ENCODE measurements around the gene SLC16A14. TPM values are rescaled to one million over a fixed set of nuclear protein-coding genes. Genes with fewer than 3 reads are reported as not detected.
A peak's percentile ranks its signal among the peaks of the same experiment; 100 is the strongest.

The SLC16A14 gene
- total RNA-seq, 1 experiment from 2014 or later: 7.9 TPM

- H2AFZ ChIP-seq (ENCODE audit: low read depth, low read length, poor library complexity, severe bottlenecking): no peak overlapping the region
- no peak overlapping the region for H3K4me2 ChIP-seq (ENCODE audit: low read length)
- no peak overlapping the region for H3K9ac ChIP-seq (ENCODE audit: low read length)
- CTCF ChIA-PET: no interaction called here
- H3K27ac ChIP-seq (ENCODE audit: low read depth, low read length): no peak overlapping the region
- H3K9me3 ChIP-seq (ENCODE audit: control insufficient read depth in 1 of 2, insufficient read depth in 1 of 2, low read depth in 1 of 2, low read length in 2 of 2): no peaks in the 10 kb centered on the region
- RAD21 ChIA-PET (ENCODE audit: low non-redundant PET in 1 of 2, low total read pairs in 2 of 2, uncharacterized antibody in 2 of 2, unreplicated experiment in 2 of 2): no interaction called here
- DNase-seq (ENCODE audit: low read depth, low spot score): no peak
- H4K20me1 ChIP-seq (ENCODE audit: insufficient read depth): no peaks in the 10 kb centered on the region
- intact Hi-C loops (cut with micrococcal nuclease): no loop called here
- no peak overlapping the region for H3K4me3 ChIP-seq (replicated peaks in 1 of 2; ENCODE audit: low read depth in 1 of 2, low read length in 2 of 2)
- POLR2A ChIA-PET: no interaction called here
- H3K36me3 ChIP-seq (ENCODE audit: control insufficient read depth in 1 of 2, insufficient read depth in 2 of 2, low read length in 2 of 2): 0 out of 4 replicates have a peak, but pooled peaks cover 0 to 5% of the 10 kb centered on the region in 2 experiments
- no peaks in the 10 kb centered on the region for H3K9me2 ChIP-seq (ENCODE audit: insufficient read depth)
- H3K27me3 ChIP-seq (ENCODE audit: insufficient read depth, low read length): no peaks in the 10 kb centered on the region
- ATAC-seq: no peak
- no peak for TF ChIP-seq EZH2 (IDR thresholded peaks at IDR 0.05)
- TF ChIP-seq RAD21 (IDR thresholded peaks at IDR 0.05; ENCODE audit: low read depth): 0 out of 2 replicates have a peak, but pooled peaks have one; percentile 9
- BruUV-seq (replicated peaks): no TSS peak
- no peaks in the 10 kb centered on the region for H3K4me1 ChIP-seq (ENCODE audit: control insufficient read depth in 1 of 2, insufficient read depth in 2 of 2, low read length in 2 of 2)
- no peaks in the 10 kb centered on the region for H3K79me2 ChIP-seq (ENCODE audit: insufficient read depth, low read length)
These were observed 25.3 kb downstream of the SLC16A14 start for GRCh38 chr2:230043461-230043860.

DNA sequence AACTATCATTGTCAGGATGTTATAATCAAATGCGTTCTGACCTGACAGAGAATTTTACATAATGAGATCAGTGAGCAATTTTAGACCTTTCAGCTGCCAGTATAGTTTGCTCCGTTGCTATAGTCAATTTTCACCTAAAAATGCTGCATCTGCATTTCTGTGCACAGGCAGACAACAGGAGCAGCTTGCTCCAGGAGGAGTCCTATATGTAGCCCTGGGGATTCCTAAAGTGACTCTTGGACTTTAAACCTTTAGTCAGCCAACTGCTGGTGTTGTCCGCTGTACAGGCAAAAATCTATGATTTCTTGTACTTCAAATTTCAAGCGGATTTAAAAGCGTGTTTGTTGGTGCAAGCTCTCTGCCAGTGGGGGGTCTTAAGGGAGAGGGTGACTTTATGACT, 25.7 kb downstream of the SLC16A14 start:
- RAD21 ChIA-PET (ENCODE audit: low non-redundant PET in 1 of 2, low total read pairs in 2 of 2, uncharacterized antibody in 2 of 2, unreplicated experiment in 2 of 2): interaction anchor here in 1 of 2 experiments (0.5 kb wide), 1 partner anchor 9 kb away, joined by 3 read pairs; no protein-coding TSS in a partner anchor
- Histone ChIP-seq H3K27me3 (ENCODE audit: insufficient read depth, low read length) (no peaks in the 10 kb centered on the region), H3K9ac (ENCODE audit: low read length) (no peak overlapping the region), H3K27ac (ENCODE audit: low read depth, low read length) (no peak overlapping the region), H3K36me3 (ENCODE audit: control insufficient read depth in 1 of 2, insufficient read depth in 2 of 2, low read length in 2 of 2) (0 out of 4 replicates have a peak, but pooled peaks cover 0 to 5% of the 10 kb centered on the region in 2 experiments), H3K4me1 (ENCODE audit: control insufficient read depth in 1 of 2, insufficient read depth in 2 of 2, low read length in 2 of 2) (no peaks in the 10 kb centered on the region), H3K9me2 (ENCODE audit: insufficient read depth) (no peaks in the 10 kb centered on the region), H4K20me1 (ENCODE audit: insufficient read depth) (no peaks in the 10 kb centered on the region), H3K79me2 (ENCODE audit: insufficient read depth, low read length) (no peaks in the 10 kb centered on the region), H3K4me2 (ENCODE audit: low read length) (no peak overlapping the region), H2AFZ (ENCODE audit: low read depth, low read length, poor library complexity, severe bottlenecking) (no peak overlapping the region), H3K4me3 (replicated peaks in 1 of 2; ENCODE audit: low read depth in 1 of 2, low read length in 2 of 2) (no peak overlapping the region), H3K9me3 (ENCODE audit: control insufficient read depth in 1 of 2, insufficient read depth in 1 of 2, low read depth in 1 of 2, low read length in 2 of 2) (no peaks in the 10 kb centered on the region)
- no peak for TF ChIP-seq POLR2A (IDR thresholded peaks at IDR 0.05; ENCODE audit: borderline replicate concordance, extremely low read depth, insufficient read depth, insufficient read length)
- TF ChIP-seq, protein P1, sequence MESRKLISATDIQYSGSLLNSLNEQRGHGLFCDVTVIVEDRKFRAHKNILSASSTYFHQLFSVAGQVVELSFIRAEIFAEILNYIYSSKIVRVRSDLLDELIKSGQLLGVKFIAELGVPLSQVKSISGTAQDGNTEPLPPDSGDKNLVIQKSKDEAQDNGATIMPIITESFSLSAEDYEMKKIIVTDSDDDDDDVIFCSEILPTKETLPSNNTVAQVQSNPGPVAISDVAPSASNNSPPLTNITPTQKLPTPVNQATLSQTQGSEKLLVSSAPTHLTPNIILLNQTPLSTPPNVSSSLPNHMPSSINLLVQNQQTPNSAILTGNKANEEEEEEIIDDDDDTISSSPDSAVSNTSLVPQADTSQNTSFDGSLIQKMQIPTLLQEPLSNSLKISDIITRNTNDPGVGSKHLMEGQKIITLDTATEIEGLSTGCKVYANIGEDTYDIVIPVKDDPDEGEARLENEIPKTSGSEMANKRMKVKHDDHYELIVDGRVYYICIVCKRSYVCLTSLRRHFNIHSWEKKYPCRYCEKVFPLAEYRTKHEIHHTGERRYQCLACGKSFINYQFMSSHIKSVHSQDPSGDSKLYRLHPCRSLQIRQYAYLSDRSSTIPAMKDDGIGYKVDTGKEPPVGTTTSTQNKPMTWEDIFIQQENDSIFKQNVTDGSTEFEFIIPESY (IDR thresholded peaks at IDR 0.05; ENCODE audit: extremely low read depth, insufficient replicate concordance, low read length): no peak
- TF ChIP-seq CBX3 (IDR thresholded peaks at IDR 0.05; ENCODE audit: low read depth): no peak
- TF ChIP-seq TCF7L2 (IDR thresholded peaks at IDR 0.05; ENCODE audit: borderline replicate concordance, extremely low read depth, insufficient read depth, insufficient read length): no peak
- TF ChIP-seq CTCF (IDR thresholded peaks at IDR 0.05 in 2 of 3, conservative IDR thresholded peaks at IDR 0.05 in 1 of 3; ENCODE audit: borderline replicate concordance in 1 of 3, insufficient read depth in 1 of 3, low read depth in 2 of 3, low read length in 2 of 3): no peak
- TF ChIP-seq, protein P2, sequence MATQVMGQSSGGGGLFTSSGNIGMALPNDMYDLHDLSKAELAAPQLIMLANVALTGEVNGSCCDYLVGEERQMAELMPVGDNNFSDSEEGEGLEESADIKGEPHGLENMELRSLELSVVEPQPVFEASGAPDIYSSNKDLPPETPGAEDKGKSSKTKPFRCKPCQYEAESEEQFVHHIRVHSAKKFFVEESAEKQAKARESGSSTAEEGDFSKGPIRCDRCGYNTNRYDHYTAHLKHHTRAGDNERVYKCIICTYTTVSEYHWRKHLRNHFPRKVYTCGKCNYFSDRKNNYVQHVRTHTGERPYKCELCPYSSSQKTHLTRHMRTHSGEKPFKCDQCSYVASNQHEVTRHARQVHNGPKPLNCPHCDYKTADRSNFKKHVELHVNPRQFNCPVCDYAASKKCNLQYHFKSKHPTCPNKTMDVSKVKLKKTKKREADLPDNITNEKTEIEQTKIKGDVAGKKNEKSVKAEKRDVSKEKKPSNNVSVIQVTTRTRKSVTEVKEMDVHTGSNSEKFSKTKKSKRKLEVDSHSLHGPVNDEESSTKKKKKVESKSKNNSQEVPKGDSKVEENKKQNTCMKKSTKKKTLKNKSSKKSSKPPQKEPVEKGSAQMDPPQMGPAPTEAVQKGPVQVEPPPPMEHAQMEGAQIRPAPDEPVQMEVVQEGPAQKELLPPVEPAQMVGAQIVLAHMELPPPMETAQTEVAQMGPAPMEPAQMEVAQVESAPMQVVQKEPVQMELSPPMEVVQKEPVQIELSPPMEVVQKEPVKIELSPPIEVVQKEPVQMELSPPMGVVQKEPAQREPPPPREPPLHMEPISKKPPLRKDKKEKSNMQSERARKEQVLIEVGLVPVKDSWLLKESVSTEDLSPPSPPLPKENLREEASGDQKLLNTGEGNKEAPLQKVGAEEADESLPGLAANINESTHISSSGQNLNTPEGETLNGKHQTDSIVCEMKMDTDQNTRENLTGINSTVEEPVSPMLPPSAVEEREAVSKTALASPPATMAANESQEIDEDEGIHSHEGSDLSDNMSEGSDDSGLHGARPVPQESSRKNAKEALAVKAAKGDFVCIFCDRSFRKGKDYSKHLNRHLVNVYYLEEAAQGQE (IDR thresholded peaks at IDR 0.05; ENCODE audit: low read depth): no peak
- TF ChIP-seq EZH2phosphoT487 (IDR thresholded peaks at IDR 0.05; ENCODE audit: borderline replicate concordance): no peak
- no TSS peak for BruUV-seq (replicated peaks)
- CTCF ChIA-PET: no interaction called here
- DNase-seq (ENCODE audit: low read depth, low spot score) (no peak), ATAC-seq (no peak)
- POLR2A ChIA-PET: no interaction called here
- intact Hi-C loops (cut with micrococcal nuclease): no loop called here

Measured in HCT116 (cell line).